T-cell (primary cell): Measurements from ENCODE around the gene LSM4. TPM values are rescaled to one million over a fixed set of nuclear protein-coding genes. Genes with fewer than 3 reads are reported as not detected.
A peak's percentile ranks its signal among the peaks of the same experiment; 100 is the strongest.

Source experiments
- ATAC-seq, 4 experiments: fragments of 200-7000 bp in 3 of 4; fragments of 150-1000 bp in 1 of 4; cut with Tn5 transposase; replicated peaks in 1 of 4; 1 replicate in 3 of 4; 2 replicates in 1 of 4; pipeline ENCODE4 v1.10.0; 2021; ENCODE audit warnings: moderate library complexity in 3 of 4, mild to moderate bottlenecking in 2 of 4, moderate number of reproducible peaks in 1 of 4
- CTCF ChIA-PET, 2 donors: fragments of 300-600 bp; sonication (Branson Sonifier 250); formaldehyde crosslinking; loops; one replicate each; lab custom pipeline; 2022; ENCODE audit warnings: antibody characterized with exemption in 2 of 2; lab: Charles Lee
- POLR2A ChIA-PET, 2 donors: fragments of 300-600 bp; sonication (Branson Sonifier 250); formaldehyde crosslinking; loops; one replicate each; lab custom pipeline; 2022; ENCODE audit warnings: antibody characterized with exemption in 2 of 2; lab: Charles Lee
- DNase-seq, 35 experiments: peaks; one replicate each; pipeline versions ENCODE4 v3.0.0 to v3.0.0-alpha.2; 2013 to 2023
- H3K27ac ChIP-seq: one replicate; pipeline ENCODE4 v1.5.1; 2013; ENCODE audit warnings: low read length
- H3K27me3 ChIP-seq, 2 experiments: replicated peaks in 1 of 2; 1 replicate in 1 of 2; 2 replicates in 1 of 2; pipeline versions ENCODE4 v1.6.1 to v1.7.0; 2013; ENCODE audit warnings: low read length in 1 of 2, mixed read lengths in 1 of 2; ENCODE audit not compliant: control insufficient read depth in 2 of 2, insufficient read depth in 2 of 2; ENCODE audit errors: extremely low read depth in 1 of 2
- H3K36me3 ChIP-seq, 2 donors: 1 replicate in 1 of 2; 2 replicates in 1 of 2; pipeline versions ENCODE4 v1.6.1 to v1.7.0; 2013; ENCODE audit warnings: low read length in 1 of 2; ENCODE audit not compliant: control insufficient read depth in 2 of 2, insufficient read depth in 1 of 2; ENCODE audit errors: extremely low read depth in 1 of 2
- H3K4me1 ChIP-seq, 2 experiments: 1 replicate in 1 of 2; 2 replicates in 1 of 2; pipeline versions ENCODE4 v1.6.1 to v1.7.0; 2013; ENCODE audit warnings: low read length in 2 of 2, mixed read lengths in 1 of 2; ENCODE audit not compliant: insufficient read depth in 2 of 2, control insufficient read depth in 1 of 2; ENCODE audit errors: extremely low read depth in 1 of 2
- H3K4me3 ChIP-seq, 2 donors: 1 replicate in 1 of 2; 2 replicates in 1 of 2; pipeline versions ENCODE4 v1.5.1 to v1.7.0; 2013; ENCODE audit warnings: mild to moderate bottlenecking in 2 of 2, low read length in 1 of 2, moderate library complexity in 1 of 2; ENCODE audit not compliant: control insufficient read depth in 1 of 2; ENCODE audit errors: extremely low read depth in 1 of 2
- H3K9me3 ChIP-seq: 2 replicates; pipeline ENCODE4 v1.7.0; 2013
- H3K27ac Mint-ChIP-seq, 2 donors: one replicate each; pipeline ENCODE4 v1.8.0; 2020 to 2021; ENCODE audit warnings: mild to moderate bottlenecking in 2 of 2, mixed read lengths in 2 of 2
- H3K27me3 Mint-ChIP-seq, 2 donors: one replicate each; pipeline ENCODE4 v1.8.0; 2021 to 2022; ENCODE audit warnings: mixed read lengths in 2 of 2
- H3K36me3 Mint-ChIP-seq: one replicate; pipeline ENCODE4 v1.8.0; 2021; ENCODE audit warnings: mixed read lengths
- H3K4me1 Mint-ChIP-seq, 3 donors: one replicate each; pipeline ENCODE4 v1.8.0; 2020 to 2022; ENCODE audit warnings: mixed read lengths in 3 of 3, mild to moderate bottlenecking in 1 of 3
- H3K4me3 Mint-ChIP-seq, 3 donors: one replicate each; pipeline ENCODE4 v1.8.0; 2020 to 2022; ENCODE audit warnings: mild to moderate bottlenecking in 3 of 3, mixed read lengths in 3 of 3, moderate library complexity in 3 of 3
- H3K9me3 Mint-ChIP-seq, 3 donors: one replicate each; pipeline ENCODE4 v1.8.0; 2020 to 2022; ENCODE audit warnings: mixed read lengths in 3 of 3
- WGBS: methylation state at CpG from one replicate; pipeline ENCODE4 v1.1.5; 2013; ENCODE audit warnings: missing lambda C conversion rate; ENCODE audit not compliant: insufficient coverage; 5-methylcytosine and 5-hydroxymethylcytosine counted together
- total RNA-seq, 35 experiments: library from RNA in 6 of 35; stranded (reverse) in 6 of 35; fragments of 120-200 nt in 1 of 35; gene quantifications; one replicate each; pipeline versions ENCODE4 v1.2.1 to v1.2.4 and lab custom pipeline; 2013 to 2026

Gene LSM4
- total RNA-seq, 5 donors from 2014 or later (not counting 1 experiment from before 2014, with no cell fraction given), result 58.5 to 82.7 (median 69.1) TPM

- peak; percentile 42 to 56 (median 52) for ATAC-seq
- H3K4me1 Mint-ChIP-seq, result peaks cover 46 to 69% (median 58%) of the 10 kb centered on the region in 3 donors
- H3K4me3 ChIP-seq, result peak overlapping the region; percentile 79 to 94
- H3K4me3 Mint-ChIP-seq, result peak overlapping the region; percentile 86 to 89 (median 89)
- no peaks in the 10 kb centered on the region for H3K9me3 Mint-ChIP-seq
- H3K27me3 Mint-ChIP-seq, result no peaks in the 10 kb centered on the region
- peak overlapping the region; percentile 100 for H3K27ac ChIP-seq
- peaks cover 14 to 79% of the 10 kb centered on the region in 2 experiments for H3K4me1 ChIP-seq
- DNase-seq, result peak in 34 of 35 experiments; percentile 56 to 86 (median 72)
- H3K27ac Mint-ChIP-seq, result peak overlapping the region; percentile 93 to 96
- CTCF ChIA-PET, result interaction anchor here in 1 of 2 donors (1.0 to 2.4 kb wide), 2 partner anchors 10 to 13 kb away, joined by 3 to 15 read pairs; partner anchors contain the start of gene JUND
- no peaks in the 10 kb centered on the region for H3K27me3 ChIP-seq
- POLR2A ChIA-PET, result interaction anchor here (0.6 to 4.5 kb wide), 5 partner anchors 10 to 27 kb away, joined by 3 to 95 read pairs (median 13); partner anchors contain the start of gene JUND (in 2 of the 2)
- no peaks in the 10 kb centered on the region for H3K9me3 ChIP-seq
- H3K36me3 ChIP-seq, result no peaks in the 10 kb centered on the region
- 0% methylated on average over 55 of the region's 75 CpGs for WGBS
- H3K36me3 Mint-ChIP-seq, result no peaks in the 10 kb centered on the region
These were observed 31.1 kb downstream of the LSM4 start for GRCh38 chr19:18291590-18292461.

GRCh38 chr19:18291019-18291524, 31.8 kb downstream of the LSM4 start:
- peak overlapping the region; percentile 93 to 96 for H3K27ac Mint-ChIP-seq
- DNase-seq (peak in 3 of 35 experiments; percentile 25 to 50 (median 40)), ATAC-seq (peak in 1 of 4 experiments; percentile 0)
- Histone ChIP-seq H3K36me3 (no peaks in the 10 kb centered on the region), H3K4me1 (peaks cover 14 to 81% of the 10 kb centered on the region in 2 experiments), H3K27ac (peak overlapping the region; percentile 100), H3K27me3 (no peaks in the 10 kb centered on the region), H3K9me3 (no peaks in the 10 kb centered on the region), H3K4me3 (peak overlapping the region; percentile 19 to 94)
- ChIA-PET POLR2A (interaction anchor here in 1 of 2 donors (1.9 to 4.5 kb wide), 2 partner anchors 11 to 14 kb away, joined by 13 to 95 read pairs; partner anchors contain the start of gene JUND), CTCF (interaction anchor here (0.6 to 2.4 kb wide), 5 partner anchors 9 to 37 kb away, joined by 3 to 15 read pairs (median 4); partner anchors contain the start of gene JUND (in 1 of the 2))
- H3K9me3 Mint-ChIP-seq, result no peaks in the 10 kb centered on the region
- no peaks in the 10 kb centered on the region for H3K36me3 Mint-ChIP-seq
- H3K4me1 Mint-ChIP-seq, result peaks cover 49 to 68% (median 66%) of the 10 kb centered on the region in 3 donors
- H3K4me3 Mint-ChIP-seq, result peak overlapping the region; percentile 66 to 89 (median 89)
- no peaks in the 10 kb centered on the region for H3K27me3 Mint-ChIP-seq
- WGBS, result 30% methylated on average over 19 of the region's 21 CpGs

GRCh38 chr19:18290302-18291018, 32.4 kb downstream of the LSM4 start:
- CTCF ChIA-PET, result interaction anchor here (0.6 to 1.5 kb wide), 4 partner anchors 9 to 38 kb away, joined by 3 to 5 read pairs (median 4); partner anchors contain the start of gene JUND (in 1 of the 2)
- H3K4me1 ChIP-seq, result peaks cover 14 to 82% of the 10 kb centered on the region in 2 experiments
- H3K9me3 ChIP-seq, result no peaks in the 10 kb centered on the region
- Mint-ChIP-seq H3K4me1 (peaks cover 49 to 72% (median 68%) of the 10 kb centered on the region in 3 donors), H3K4me3 (peak overlapping the region; percentile 66 to 89 (median 89)), H3K27me3 (no peaks in the 10 kb centered on the region), H3K27ac (peak overlapping the region; percentile 93 to 96), H3K36me3 (no peaks in the 10 kb centered on the region), H3K9me3 (no peaks in the 10 kb centered on the region)
- peak; percentile 47 to 58 (median 54) for ATAC-seq
- 2% methylated on average over 8 of the region's 14 CpGs for WGBS
- peak in 34 of 35 experiments; percentile 47 to 87 (median 78) for DNase-seq
- peak overlapping the region in 1 of 2 donors; percentile 5 for H3K4me3 ChIP-seq
- H3K36me3 ChIP-seq, result no peaks in the 10 kb centered on the region
- POLR2A ChIA-PET, result interaction anchor here (0.8 to 4.5 kb wide), 2 partner anchors 9 to 10 kb away, joined by 3 to 95 read pairs; partner anchors contain the start of gene JUND (in 1 of the 2)
- H3K27me3 ChIP-seq, result no peaks in the 10 kb centered on the region
- H3K27ac ChIP-seq, result peak overlapping the region; percentile 100

GRCh38 chr19:18289471-18290301, 33.2 kb downstream of the LSM4 start:
- H3K27ac Mint-ChIP-seq, result peak overlapping the region; percentile 93 to 96
- POLR2A ChIA-PET, result interaction anchor here (0.8 to 4.5 kb wide), 2 partner anchors 8 to 9 kb away, joined by 3 to 95 read pairs; partner anchors contain the start of gene JUND (in 1 of the 2)
- CTCF ChIA-PET, result interaction anchor here (0.6 to 1.5 kb wide), 6 partner anchors 8 to 132 kb away, joined by 3 to 6 read pairs (median 4); partner anchors contain the start of gene JUND (in 1 of the 2)
- no peaks in the 10 kb centered on the region for H3K9me3 Mint-ChIP-seq
- DNase-seq, result no peak
- Histone ChIP-seq H3K27ac (peak overlapping the region; percentile 100), H3K4me3 (no peak overlapping the region), H3K9me3 (no peaks in the 10 kb centered on the region), H3K4me1 (peaks cover 19 to 82% of the 10 kb centered on the region in 2 experiments), H3K27me3 (no peaks in the 10 kb centered on the region), H3K36me3 (no peaks in the 10 kb centered on the region)
- no peaks in the 10 kb centered on the region for H3K27me3 Mint-ChIP-seq
- H3K4me1 Mint-ChIP-seq, result peaks cover 51 to 72% (median 70%) of the 10 kb centered on the region in 3 donors
- H3K4me3 Mint-ChIP-seq, result peak overlapping the region; percentile 3 to 89 (median 67)
- no peak for ATAC-seq
- 0% methylated on average over 1 of the region's 12 CpGs for WGBS
- no peaks in the 10 kb centered on the region for H3K36me3 Mint-ChIP-seq
